H1 (cell line): Measurements from ENCODE around the gene IRF8. TPM values are rescaled to one million over a fixed set of nuclear protein-coding genes. Genes with fewer than 3 reads are reported as not detected.

Source experiments
- BACH1 ChIP-seq: IDR thresholded peaks from 2 replicates; pipeline ENCODE4 v1.6.1; 2012; ENCODE audit warnings: low read length, improper control_type of control experiment
- BCL11A ChIP-seq, 2 experiments: IDR thresholded peaks; one replicate each; pipeline ENCODE4 v1.6.1; 2011; ENCODE audit warnings: low read depth in 2 of 2, low read length in 2 of 2, mild to moderate bottlenecking in 2 of 2
- CHD2 ChIP-seq: IDR thresholded peaks from 2 replicates; pipeline ENCODE4 v1.6.1; 2012; ENCODE audit warnings: low read length, improper control_type of control experiment
- EP300 ChIP-seq, 2 experiments: IDR thresholded peaks; 1 replicate in 1 of 2; 2 replicates in 1 of 2; pipeline ENCODE4 v1.6.1; 2011 to 2012; ENCODE audit warnings: low read depth in 2 of 2, low read length in 2 of 2, mild to moderate bottlenecking in 2 of 2, borderline replicate concordance in 1 of 2, inconsistent platforms in 1 of 2, moderate library complexity in 1 of 2
- JUND ChIP-seq: IDR thresholded peaks from 2 replicates; pipeline ENCODE4 v1.6.1; 2011; ENCODE audit warnings: mild to moderate bottlenecking, improper control_type of control experiment, low read length
- POLR2AphosphoS5 ChIP-seq: IDR thresholded peaks from 2 replicates; pipeline ENCODE4 v1.6.1; 2011; ENCODE audit warnings: low read depth, low read length
- SP1 ChIP-seq: IDR thresholded peaks from 2 replicates; pipeline ENCODE4 v1.6.1; 2011; ENCODE audit warnings: low read depth, low read length
- SP4 ChIP-seq: IDR thresholded peaks from 2 replicates; pipeline ENCODE4 v1.6.1; 2012; ENCODE audit warnings: low read length, inconsistent platforms
- polyA plus RNA-seq, 7 experiments: library from polyadenylated mRNA; depleted of rRNA in 3 of 7; stranded (reverse) in 5 of 7; unstranded in 2 of 7; fragments of >200 nt in 5 of 7; fragments of 200-250 nt in 2 of 7; gene quantifications; 1 replicate in 5 of 7; 2 replicates in 1 of 7; 4 replicates in 1 of 7; pipeline versions ENCODE4 v1.2.1 to v1.2.3, GENCODE V29; 2011 to 2013; ENCODE audit warnings: missing spikeins in 2 of 7, mixed read lengths in 2 of 7
- total RNA-seq: library from RNA; stranded (reverse); fragmentation: NEBNext Ultra II Directional; extraction: Animal tissue kit (Norgen Biotek cat#: 25700); gene quantifications from 2 replicates; pipeline ENCODE4 v1.2.1, GENCODE V29; 2021

The IRF8 gene
- total and polyA plus RNA-seq, 2 of the 8 experiments (the other 6 are each of a cell fraction or from before 2014, with no cell fraction given): 0.35 to 2.0 TPM

GRCh38 chr16:85948616-85949265 is 49.8 kb downstream of the IRF8 start (continued):
- no peak for TF ChIP-seq BCL11A (IDR thresholded peaks at IDR 0.05; ENCODE audit: low read depth in 2 of 2, low read length in 2 of 2)
- no peak for TF ChIP-seq SP4
- TF ChIP-seq SP1: no peak
- no peak for TF ChIP-seq EP300 (IDR thresholded peaks at IDR 0.05; ENCODE audit: borderline replicate concordance in 1 of 2, low read depth in 2 of 2, low read length in 2 of 2)
- no peak for TF ChIP-seq POLR2AphosphoS5
- no peak for TF ChIP-seq JUND
- no peak for TF ChIP-seq CHD2
- TF ChIP-seq BACH1: no peak
